ENCODE measurements around the gene MRPL39. TPM values are rescaled to one million over a fixed set of nuclear protein-coding genes. Genes with fewer than 3 reads are reported as not detected.
A peak's percentile ranks its signal among the peaks of the same experiment; 100 is the strongest.

MRPL39 gene
- total and polyA plus RNA-seq, 7 donors, result 15.3 to 53.6 (median 18.9) TPM

DNA sequence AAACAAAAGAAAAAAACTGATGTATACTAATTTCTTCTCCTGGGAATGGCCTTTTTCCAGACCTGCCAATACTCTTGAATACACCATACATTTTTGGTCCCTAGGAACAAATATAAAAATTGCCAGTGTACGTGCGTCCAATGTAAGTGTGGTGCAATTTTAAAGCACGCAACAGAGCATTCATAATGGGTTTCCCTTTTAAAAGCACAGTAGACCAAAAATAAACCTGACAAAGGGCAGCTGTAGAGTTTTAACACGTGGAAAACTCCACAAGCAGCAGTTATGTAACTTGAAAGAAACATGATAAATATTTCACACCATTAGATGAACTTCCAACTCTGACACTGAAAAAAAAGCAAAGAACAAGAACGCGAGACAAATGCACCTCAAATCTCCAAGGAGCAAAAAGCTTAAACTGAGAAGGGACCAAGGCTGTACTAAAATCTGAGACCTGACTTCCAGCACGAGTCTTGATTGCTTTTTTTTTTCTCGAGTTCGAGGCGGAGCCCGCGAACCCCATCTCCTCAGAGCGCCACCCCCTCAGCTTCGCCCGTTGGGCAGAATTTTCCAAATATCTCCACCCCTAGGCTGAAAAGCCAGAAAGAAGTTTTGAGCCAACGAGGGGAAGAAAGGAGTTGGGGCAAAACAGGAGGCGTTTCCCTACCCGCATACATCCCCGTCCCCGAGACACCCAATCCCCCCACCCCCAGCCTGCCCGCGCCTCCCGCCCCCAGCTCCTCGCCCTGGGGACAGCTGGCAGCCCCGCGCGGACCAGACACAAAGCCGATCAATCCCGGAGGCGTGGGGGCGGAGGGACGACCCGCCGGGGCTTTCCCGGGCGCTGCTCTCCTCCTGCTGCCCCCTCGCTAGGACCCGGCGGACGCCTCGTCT lies 31.6 kb upstream of the MRPL39 start, which contains the start of gene JAM2:
TSS of gene JAM2 (plus strand) at position 599 of the 891 bp plus-strand sequence. CDS start 564 bp downstream, outside the sequence.
- H3K27ac ChIP-seq, result peak within 1 kb of the TSS; percentile 77 to 89 (median 84)
- 1 to 3% methylated on average over 41 of the region's 41 CpGs for WGBS, 2 donors

GRCh38 chr21:25637851-25638659 lies 30.8 kb upstream of the MRPL39 start:
- intact Hi-C loops (cut with DNase I), result loop anchor here (2.0 kb wide), 1 partner anchor 29 kb away; no protein-coding TSS in a partner anchor
- H3K9me3 ChIP-seq, result no peaks in the 10 kb centered on the region
- TF ChIP-seq POLR2AphosphoS5 (IDR thresholded peaks at IDR 0.05) (no peak), EP300 (IDR thresholded peaks at IDR 0.05) (no peak), POLR2A (IDR thresholded peaks at IDR 0.05) (no peak)
- TF ChIP-seq, protein P1, sequence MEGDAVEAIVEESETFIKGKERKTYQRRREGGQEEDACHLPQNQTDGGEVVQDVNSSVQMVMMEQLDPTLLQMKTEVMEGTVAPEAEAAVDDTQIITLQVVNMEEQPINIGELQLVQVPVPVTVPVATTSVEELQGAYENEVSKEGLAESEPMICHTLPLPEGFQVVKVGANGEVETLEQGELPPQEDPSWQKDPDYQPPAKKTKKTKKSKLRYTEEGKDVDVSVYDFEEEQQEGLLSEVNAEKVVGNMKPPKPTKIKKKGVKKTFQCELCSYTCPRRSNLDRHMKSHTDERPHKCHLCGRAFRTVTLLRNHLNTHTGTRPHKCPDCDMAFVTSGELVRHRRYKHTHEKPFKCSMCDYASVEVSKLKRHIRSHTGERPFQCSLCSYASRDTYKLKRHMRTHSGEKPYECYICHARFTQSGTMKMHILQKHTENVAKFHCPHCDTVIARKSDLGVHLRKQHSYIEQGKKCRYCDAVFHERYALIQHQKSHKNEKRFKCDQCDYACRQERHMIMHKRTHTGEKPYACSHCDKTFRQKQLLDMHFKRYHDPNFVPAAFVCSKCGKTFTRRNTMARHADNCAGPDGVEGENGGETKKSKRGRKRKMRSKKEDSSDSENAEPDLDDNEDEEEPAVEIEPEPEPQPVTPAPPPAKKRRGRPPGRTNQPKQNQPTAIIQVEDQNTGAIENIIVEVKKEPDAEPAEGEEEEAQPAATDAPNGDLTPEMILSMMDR (IDR thresholded peaks at IDR 0.05), result no peak
- peak overlapping the region; percentile 77 to 89 (median 84) for H3K27ac ChIP-seq
- WGBS, 2 donors, result 47 to 55% methylated on average over 5 of the region's 5 CpGs
- DNase-seq, result no peak
- peak overlapping the region in 3 of 4 donors; percentile 66 to 78 (median 67) for H3K4me3 ChIP-seq
- peaks cover 0 to 11% (median 3%) of the 10 kb centered on the region in 3 donors for H3K27me3 ChIP-seq
- no peaks in the 10 kb centered on the region for H3K36me3 ChIP-seq
- peaks cover 0 to 28% (median 21%) of the 10 kb centered on the region in 4 donors for H3K4me1 ChIP-seq

More for the DNA sequence above, 31.6 kb upstream of the MRPL39 start, which contains the start of gene JAM2:
- TF ChIP-seq POLR2A (IDR thresholded peaks at IDR 0.05) (no peak), POLR2AphosphoS5 (IDR thresholded peaks at IDR 0.05) (peak; percentile 44 to 73 (median 62)), EP300 (IDR thresholded peaks at IDR 0.05) (peak in 2 of 4 donors; percentile 3 to 27)
- TF ChIP-seq, protein P1 (IDR thresholded peaks at IDR 0.05), result no peak
- intact Hi-C loops (cut with DNase I), result loop anchor here (2.0 kb wide), 1 partner anchor 30 kb away; no protein-coding TSS in a partner anchor
- peaks cover 0 to 28% (median 21%) of the 10 kb centered on the region in 4 donors for H3K4me1 ChIP-seq
- H3K9me3 ChIP-seq, result no peaks in the 10 kb centered on the region
- no peaks in the 10 kb centered on the region for H3K36me3 ChIP-seq
- H3K27me3 ChIP-seq, result peaks cover 0 to 11% (median 3%) of the 10 kb centered on the region in 3 donors
- peak within 1 kb of the TSS; percentile 59 to 78 (median 66) for H3K4me3 ChIP-seq
- DNase-seq, result peak; percentile 73

- no peak for TF ChIP-seq POLR2AphosphoS5 (IDR thresholded peaks at IDR 0.05)
- no peak for TF ChIP-seq POLR2A (IDR thresholded peaks at IDR 0.05)
- TF ChIP-seq, protein P1 (IDR thresholded peaks at IDR 0.05), result no peak
- TF ChIP-seq EP300 (IDR thresholded peaks at IDR 0.05), result no peak
- Histone ChIP-seq H3K36me3 (no peaks in the 10 kb centered on the region), H3K9me3 (no peaks in the 10 kb centered on the region), H3K27me3 (peaks cover 0 to 11% (median 3%) of the 10 kb centered on the region in 3 donors), H3K27ac (no peak overlapping the region), H3K4me3 (no peak overlapping the region), H3K4me1 (peaks cover 0 to 28% (median 21%) of the 10 kb centered on the region in 4 donors)
- intact Hi-C loops (cut with DNase I), result no loop called here
- WGBS, 2 donors, result 78 to 82% methylated on average over 2 of the region's 2 CpGs
- DNase-seq, result no peak
These were observed 29.4 kb upstream of the MRPL39 start for GRCh38 chr21:25636727-25637126.

DNA sequence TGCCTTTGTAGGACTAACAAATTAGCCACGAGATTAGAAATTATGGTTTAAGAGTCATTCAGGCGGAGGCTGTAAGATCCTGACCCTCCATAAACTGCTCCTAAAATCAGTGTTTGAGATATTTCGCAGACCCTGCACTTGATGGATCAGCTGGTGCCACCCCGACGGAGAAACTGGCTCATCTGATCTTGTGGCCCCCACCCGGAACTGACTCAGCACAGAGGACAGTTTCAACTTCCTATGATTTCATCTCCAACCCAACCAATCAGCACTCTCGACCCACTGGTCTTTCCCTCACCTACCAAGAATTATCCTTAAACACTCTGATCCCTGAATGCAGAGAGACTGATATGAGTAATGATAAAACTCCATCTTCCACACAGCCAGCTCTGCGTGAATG lies 28.0 kb upstream of the MRPL39 start:
- no peaks in the 10 kb centered on the region for H3K36me3 ChIP-seq
- H3K4me1 ChIP-seq, result peaks cover 0 to 26% (median 20%) of the 10 kb centered on the region in 4 donors
- WGBS, 2 donors, result 68 to 75% methylated on average over 8 of the region's 8 CpGs
- intact Hi-C loops (cut with DNase I), result no loop called here
- H3K27ac ChIP-seq, result no peak overlapping the region
- DNase-seq, result no peak
- peaks cover 0 to 10% (median 3%) of the 10 kb centered on the region in 3 donors for H3K27me3 ChIP-seq
- no peak overlapping the region for H3K4me3 ChIP-seq
- no peaks in the 10 kb centered on the region for H3K9me3 ChIP-seq
- TF ChIP-seq EP300 (IDR thresholded peaks at IDR 0.05), result no peak
- TF ChIP-seq, protein P1 (IDR thresholded peaks at IDR 0.05), result no peak
- TF ChIP-seq POLR2A (IDR thresholded peaks at IDR 0.05), result no peak
- no peak for TF ChIP-seq POLR2AphosphoS5 (IDR thresholded peaks at IDR 0.05)

All from sigmoid colon (tissue), 7 donors.